AG09309 (cell line): ENCODE data around the gene NKX6-2.

ENCODE experiments used
- DNase-seq: peaks from one replicate; pipeline ENCODE4 v3.0.0-alpha.2; 2010; ENCODE audit warnings: low read depth
- H3K4me3 ChIP-seq: 2 replicates; pipeline ENCODE4 v1.5.1; 2011; ENCODE audit warnings: mild to moderate bottlenecking, low read depth, low read length, moderate library complexity; ENCODE audit not compliant: control insufficient read depth
- CTCF ChIP-seq: IDR thresholded peaks from 2 replicates; pipeline ENCODE4 v1.5.1; 2011; ENCODE audit warnings: mild to moderate bottlenecking, low read depth, low read length, inconsistent platforms; ENCODE audit not compliant: insufficient read depth, control insufficient read depth; ENCODE audit errors: missing control alignments

Gene NKX6-2

GRCh38 chr10:132784866-132785722, 853 bp downstream of the NKX6-2 start:
- DNase-seq, result no peak
- TF ChIP-seq CTCF, result no peak
- H3K4me3 ChIP-seq, result no peak overlapping the region

GRCh38 chr10:132783940-132784865, 1.7 kb downstream of the NKX6-2 start:
- DNase-seq, result no peak
- no peak for TF ChIP-seq CTCF
- H3K4me3 ChIP-seq, result no peak overlapping the region

GRCh38 chr10:132783165-132783939, 2.6 kb downstream of the NKX6-2 start:
- no peak for DNase-seq

GRCh38 chr10:132781556-132781955, 4.4 kb downstream of the NKX6-2 start:
- no peak for DNase-seq
- no peak overlapping the region for H3K4me3 ChIP-seq
- no peak for TF ChIP-seq CTCF

More at GRCh38 chr10:132783165-132783939, 2.6 kb downstream of the NKX6-2 start:
- H3K4me3 ChIP-seq, result no peak overlapping the region
- TF ChIP-seq CTCF, result no peak

GRCh38 chr10:132780356-132780755, 5.6 kb downstream of the NKX6-2 start:
- no peak for DNase-seq
- TF ChIP-seq CTCF, result no peak
- H3K4me3 ChIP-seq, result no peak overlapping the region
